ENCODE data around the gene CLEC16A. TPM values are rescaled to one million over a fixed set of nuclear protein-coding genes. Genes with fewer than 3 reads are reported as not detected.
"Not testable (repeated sequence)": the region's sequence is repeated elsewhere in the genome, so short reads cannot be mapped to it uniquely, and the experiment has no call there.

Gene CLEC16A
- total and polyA plus RNA-seq, 2 donors, result 10.9 to 19.9 TPM

- Histone ChIP-seq H3K36me3 (ENCODE audit: insufficient read depth) (no peaks in the 10 kb centered on the region), H3K4me1 (ENCODE audit: insufficient read depth) (no peaks in the 10 kb centered on the region), H3K4me3 (ENCODE audit: low read depth, low read length) (no peak overlapping the region), H3K27ac (ENCODE audit: low read depth) (peak overlapping the region; percentile 69)
- WGBS, result 76% methylated on average over 7 of the region's 7 CpGs
- no peak for DNase-seq (ENCODE audit: extremely low spot score)
Observed at GRCh38 chr16:11099672-11100205, 155.4 kb downstream of the CLEC16A start.

- peak overlapping the region; percentile 69 for H3K27ac ChIP-seq (ENCODE audit: low read depth)
- H3K4me3 ChIP-seq (ENCODE audit: low read depth, low read length), result no peak overlapping the region
- no peaks in the 10 kb centered on the region for H3K4me1 ChIP-seq (ENCODE audit: insufficient read depth)
- DNase-seq (ENCODE audit: extremely low spot score), result no peak
- no peaks in the 10 kb centered on the region for H3K36me3 ChIP-seq (ENCODE audit: insufficient read depth)
- 26% methylated on average over 6 of the region's 6 CpGs for WGBS
Observed at GRCh38 chr16:11100239-11100750, 155.9 kb downstream of the CLEC16A start.

DNA sequence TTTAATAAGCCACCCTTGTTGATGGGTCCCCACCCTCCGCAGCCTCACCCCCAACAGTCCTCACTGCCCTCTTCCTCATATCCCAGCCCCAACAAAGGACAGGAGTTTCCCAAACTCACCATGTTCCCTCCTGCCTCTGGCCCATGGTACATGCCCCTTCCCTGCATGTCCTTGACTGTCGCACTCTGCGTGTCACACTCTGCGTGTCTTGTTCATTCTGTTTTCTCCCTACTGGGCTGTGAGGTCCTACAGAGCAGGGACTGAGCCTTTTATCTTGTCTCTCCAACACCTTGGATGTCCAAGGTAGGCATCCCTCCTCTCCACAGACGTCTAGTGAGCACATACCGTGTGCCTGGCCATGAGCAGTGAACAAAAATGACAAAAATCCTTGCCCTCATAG lies 156.9 kb downstream of the CLEC16A start:
- Histone ChIP-seq H3K36me3 (ENCODE audit: insufficient read depth) (no peaks in the 10 kb centered on the region), H3K27ac (ENCODE audit: low read depth) (no peak overlapping the region), H3K4me3 (ENCODE audit: low read depth, low read length) (no peak overlapping the region), H3K4me1 (ENCODE audit: insufficient read depth) (no peaks in the 10 kb centered on the region)
- WGBS, result 91% methylated on average over 6 of the region's 6 CpGs
- no peak for DNase-seq (ENCODE audit: extremely low spot score)

DNA sequence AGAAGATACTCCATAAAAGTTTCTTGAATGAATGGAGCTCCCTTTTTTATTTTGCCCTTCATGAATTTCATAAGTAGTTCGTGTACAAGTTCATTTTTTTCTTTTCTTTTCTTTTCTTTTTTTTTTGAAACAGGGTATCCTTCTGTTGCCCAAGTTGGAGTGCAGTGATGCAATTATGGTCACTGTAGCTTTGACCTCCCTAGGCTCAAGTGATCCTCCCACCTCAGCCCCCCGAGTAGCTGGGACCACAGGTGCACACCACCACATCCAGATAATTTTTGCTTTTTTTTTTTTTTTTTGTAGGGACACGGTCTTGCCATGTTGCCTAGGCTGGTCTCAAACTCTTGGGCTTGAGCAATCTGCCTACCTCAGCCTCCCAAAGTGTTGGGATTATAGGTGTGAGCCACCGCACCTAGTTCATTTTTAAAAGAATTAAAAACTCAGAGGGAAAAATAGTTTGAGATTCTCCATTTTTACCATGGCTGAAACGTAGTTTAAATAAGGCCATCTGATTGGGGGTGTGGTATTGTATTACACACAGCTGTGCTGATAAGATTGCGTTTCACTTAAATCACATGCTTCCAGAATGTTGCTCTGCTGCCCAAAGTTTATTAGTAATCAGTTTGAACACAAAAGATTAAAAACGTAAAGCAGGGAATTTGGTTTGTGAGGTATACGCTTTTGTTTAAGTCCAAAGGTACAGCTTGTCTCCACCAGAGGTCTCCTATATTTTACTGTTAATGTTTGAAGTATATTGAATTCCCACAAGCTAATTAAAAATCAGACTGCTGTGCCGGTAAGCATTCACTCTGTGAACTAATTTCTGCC lies 157.5 kb downstream of the CLEC16A start:
- H3K4me1 ChIP-seq (ENCODE audit: insufficient read depth), result no peaks in the 10 kb centered on the region
- DNase-seq (ENCODE audit: extremely low spot score), result no peak
- H3K4me3 ChIP-seq (ENCODE audit: low read depth, low read length), result no peak overlapping the region
- no peaks in the 10 kb centered on the region for H3K36me3 ChIP-seq (ENCODE audit: insufficient read depth)
- H3K27ac ChIP-seq (ENCODE audit: low read depth), result no peak overlapping the region
- WGBS, result 54% methylated on average over 9 of the region's 9 CpGs

DNA sequence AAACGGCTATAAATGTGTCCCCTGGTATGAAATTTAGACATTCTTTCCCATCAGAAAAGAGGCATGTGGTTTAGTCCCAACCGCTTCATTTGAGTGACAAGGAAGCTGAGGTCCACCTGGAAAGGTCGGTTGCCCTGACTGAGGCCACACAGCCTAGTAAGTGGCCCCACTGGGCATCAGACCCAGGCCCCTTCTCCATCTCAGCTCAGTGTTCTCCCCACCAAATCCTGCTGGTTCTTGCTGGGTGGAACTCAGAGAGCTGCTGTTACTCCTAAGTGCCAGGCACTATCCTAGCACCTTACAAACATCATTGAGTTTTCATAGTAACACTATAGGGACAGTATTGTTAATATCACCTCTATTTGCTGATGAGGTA lies 158.1 kb downstream of the CLEC16A start:
- WGBS, result 74% methylated on average over 3 of the region's 3 CpGs
- H3K4me1 ChIP-seq (ENCODE audit: insufficient read depth), result no peaks in the 10 kb centered on the region
- no peak overlapping the region for H3K27ac ChIP-seq (ENCODE audit: low read depth)
- no peak overlapping the region for H3K4me3 ChIP-seq (ENCODE audit: low read depth, low read length)
- DNase-seq (ENCODE audit: extremely low spot score), result no peak
- H3K36me3 ChIP-seq (ENCODE audit: insufficient read depth), result no peaks in the 10 kb centered on the region

GRCh38 chr16:11103301-11103700 lies 158.9 kb downstream of the CLEC16A start:
- H3K27ac ChIP-seq (ENCODE audit: low read depth); H3K4me1 ChIP-seq (ENCODE audit: insufficient read depth): not testable (repeated sequence)

GRCh38 chr16:11104168-11105037 lies 160.0 kb downstream of the CLEC16A start:
- H3K4me3 ChIP-seq (ENCODE audit: low read depth, low read length), result no peak overlapping the region
- no peaks in the 10 kb centered on the region for H3K36me3 ChIP-seq (ENCODE audit: insufficient read depth)
- 52% methylated on average over 4 of the region's 4 CpGs for WGBS
- H3K4me1 ChIP-seq (ENCODE audit: insufficient read depth), result no peaks in the 10 kb centered on the region
- H3K27ac ChIP-seq (ENCODE audit: low read depth), result peak overlapping the region; percentile 3
- DNase-seq (ENCODE audit: extremely low spot score), result no peak

More at GRCh38 chr16:11103301-11103700, 158.9 kb downstream of the CLEC16A start:
- 97% methylated on average over 5 of the region's 5 CpGs for WGBS
- not testable (repeated sequence) for H3K4me3 ChIP-seq (ENCODE audit: low read depth, low read length); DNase-seq (ENCODE audit: extremely low spot score); H3K36me3 ChIP-seq (ENCODE audit: insufficient read depth)

GRCh38 chr16:11105038-11105903 lies 160.9 kb downstream of the CLEC16A start:
- no peak overlapping the region for H3K27ac ChIP-seq (ENCODE audit: low read depth)
- no peaks in the 10 kb centered on the region for H3K36me3 ChIP-seq (ENCODE audit: insufficient read depth)
- H3K4me3 ChIP-seq (ENCODE audit: low read depth, low read length), result no peak overlapping the region
- DNase-seq (ENCODE audit: extremely low spot score), result no peak
- H3K4me1 ChIP-seq (ENCODE audit: insufficient read depth), result no peaks in the 10 kb centered on the region
- WGBS, result 19% methylated on average over 7 of the region's 7 CpGs

GRCh38 chr16:11106726-11107125 lies 162.4 kb downstream of the CLEC16A start:
- Histone ChIP-seq H3K4me1 (ENCODE audit: insufficient read depth) (no peaks in the 10 kb centered on the region), H3K36me3 (ENCODE audit: insufficient read depth) (no peaks in the 10 kb centered on the region)
- 92% methylated on average over 6 of the region's 6 CpGs for WGBS

GRCh38 chr16:11107780-11108465 lies 163.6 kb downstream of the CLEC16A start:
- no peak for DNase-seq (ENCODE audit: extremely low spot score)
- H3K4me1 ChIP-seq (ENCODE audit: insufficient read depth), result no peaks in the 10 kb centered on the region
- H3K27ac ChIP-seq (ENCODE audit: low read depth), result no peak overlapping the region
- WGBS, result 71% methylated on average over 8 of the region's 8 CpGs
- no peak overlapping the region for H3K4me3 ChIP-seq (ENCODE audit: low read depth, low read length)
- no peaks in the 10 kb centered on the region for H3K36me3 ChIP-seq (ENCODE audit: insufficient read depth)

More at GRCh38 chr16:11106726-11107125, 162.4 kb downstream of the CLEC16A start:
- Histone ChIP-seq H3K4me3 (ENCODE audit: low read depth, low read length) (no peak overlapping the region), H3K27ac (ENCODE audit: low read depth) (no peak overlapping the region)
- DNase-seq (ENCODE audit: extremely low spot score), result no peak

- Histone ChIP-seq H3K36me3 (ENCODE audit: insufficient read depth) (no peaks in the 10 kb centered on the region), H3K27ac (ENCODE audit: low read depth) (no peak overlapping the region), H3K4me3 (ENCODE audit: low read depth, low read length) (no peak overlapping the region), H3K4me1 (ENCODE audit: insufficient read depth) (no peaks in the 10 kb centered on the region)
- DNase-seq (ENCODE audit: extremely low spot score), result no peak
Observed at GRCh38 chr16:11108466-11108805, 164.1 kb downstream of the CLEC16A start.

GRCh38 chr16:11109566-11109965 lies 165.2 kb downstream of the CLEC16A start:
- 42% methylated on average over 6 of the region's 6 CpGs for WGBS
- DNase-seq (ENCODE audit: extremely low spot score), result no peak
- H3K4me3 ChIP-seq (ENCODE audit: low read depth, low read length), result no peak overlapping the region
- H3K27ac ChIP-seq (ENCODE audit: low read depth), result no peak overlapping the region
- no peaks in the 10 kb centered on the region for H3K36me3 ChIP-seq (ENCODE audit: insufficient read depth)
- H3K4me1 ChIP-seq (ENCODE audit: insufficient read depth), result no peaks in the 10 kb centered on the region
